Sigmoid colon (tissue), 7 donors: Measurements from ENCODE around the gene SETD7. TPM values are rescaled to one million over a fixed set of nuclear protein-coding genes. Genes with fewer than 3 reads are reported as not detected.

ENCODE experiments used
- DNase-seq: peaks from one replicate; pipeline ENCODE4 v3.0.0-alpha.2; 2019
- H3K27ac ChIP-seq, 4 donors: fragments of 200-600 bp; sonication (generic); one replicate each; pipeline ENCODE4 v1.5.1; 2016 to 2019; ENCODE audit warnings: mild to moderate bottlenecking in 1 of 4
- H3K27me3 ChIP-seq, 3 donors: fragments of 200-600 bp; sonication (generic); one replicate each; pipeline ENCODE4 v1.5.1; 2019; ENCODE audit warnings: mild to moderate bottlenecking in 1 of 3
- H3K36me3 ChIP-seq, 4 donors: fragments of 200-600 bp; sonication (generic); one replicate each; pipeline ENCODE4 v1.5.1; 2016 to 2019
- H3K4me1 ChIP-seq, 4 donors: fragments of 200-600 bp; sonication (generic); one replicate each; pipeline ENCODE4 v1.5.1; 2017 to 2019
- H3K4me3 ChIP-seq, 4 donors: fragments of 200-600 bp; sonication (generic); one replicate each; pipeline ENCODE4 v1.5.1; 2017 to 2019; ENCODE audit warnings: mild to moderate bottlenecking in 2 of 4, moderate library complexity in 1 of 4
- H3K9me3 ChIP-seq, 4 donors: fragments of 200-600 bp in 3 of 4; sonication (generic) in 3 of 4; one replicate each; pipeline versions ENCODE4 v1.5.1 to v1.6.1; 2013 to 2019
- CTCF ChIP-seq, 4 experiments: fragments of 450-650 bp in 3 of 4; fragments of 200-600 bp in 1 of 4; IDR thresholded peaks; one replicate each; pipeline ENCODE4 v1.5.1; 2016 to 2019; ENCODE audit warnings: antibody characterized with exemption in 4 of 4, mild to moderate bottlenecking in 3 of 4, moderate library complexity in 2 of 4
- EP300 ChIP-seq, 4 donors: sonication (generic); formaldehyde crosslinking; IDR thresholded peaks; one replicate each; pipeline ENCODE4 v1.6.1; 2017; ENCODE audit warnings: antibody characterized with exemption in 4 of 4
- POLR2A ChIP-seq, 2 donors: fragments of 450-650 bp; IDR thresholded peaks; one replicate each; pipeline ENCODE4 v1.6.1; 2016; ENCODE audit warnings: antibody characterized with exemption in 2 of 2, mild to moderate bottlenecking in 2 of 2, moderate library complexity in 2 of 2
- POLR2AphosphoS5 ChIP-seq, 4 donors: sonication (generic); formaldehyde crosslinking; IDR thresholded peaks; one replicate each; pipeline ENCODE4 v1.6.1; 2017; ENCODE audit warnings: antibody characterized with exemption in 4 of 4
- WGBS, 2 donors: extraction: QIAGEN DNeasy Blood & Tissue Kit; methylation state at CpG; one replicate each; pipeline ENCODE4 v1.1.7; 2013; 5-methylcytosine and 5-hydroxymethylcytosine counted together
- intact Hi-C: fragments of 100-400 bp; cut with DNase I; formaldehyde crosslinking; loops from one replicate; pipeline ENCODE4 v1.15.1; 2023
- polyA plus RNA-seq, 3 donors: library from polyadenylated mRNA; stranded (reverse); fragments of 200-250 nt; gene quantifications; one replicate each; pipeline ENCODE4 v1.2.3, GENCODE V29; 2013
- total RNA-seq, 4 donors: library from RNA; depleted of rRNA; stranded (reverse); fragments of >200 nt; gene quantifications; one replicate each; pipeline ENCODE4 v1.1.0, GENCODE V29; 2016
- donor health status: healthy with polysubstance abuse.
- donor health status: Bipolar disorder and iron deficiency.
- donor health status: healthy.

SETD7 gene
- total and polyA plus RNA-seq, 7 donors, result 7.9 to 102 (median 79.2) TPM

- 89 to 92% methylated on average over 6 of the region's 6 CpGs for WGBS, 2 donors
Measured at GRCh38 chr4:139501527-139501926, 54.5 kb downstream of the SETD7 start.

GRCh38 chr4:139501117-139501516, 54.9 kb downstream of the SETD7 start:
- intact Hi-C loops, result no loop called here

More at GRCh38 chr4:139501527-139501926, 54.5 kb downstream of the SETD7 start:
- TF ChIP-seq POLR2A (IDR thresholded peaks at IDR 0.05), result no peak
- Histone ChIP-seq H3K36me3 (peaks cover 0 to 18% (median 2%) of the 10 kb centered on the region in 4 donors), H3K9me3 (no peaks in the 10 kb centered on the region), H3K4me1 (peaks cover 0 to 5% (median 4%) of the 10 kb centered on the region in 4 donors), H3K27me3 (no peaks in the 10 kb centered on the region), H3K4me3 (no peak overlapping the region), H3K27ac (no peak overlapping the region)
- intact Hi-C loops, result no loop called here
- DNase-seq, result no peak

GRCh38 chr4:139499186-139499585, 56.8 kb downstream of the SETD7 start:
- H3K4me3 ChIP-seq, result no peak overlapping the region
- 56 to 66% methylated on average over 4 of the region's 4 CpGs for WGBS, 2 donors
- no peaks in the 10 kb centered on the region for H3K9me3 ChIP-seq
- peaks cover 0 to 5% (median 0%) of the 10 kb centered on the region in 4 donors for H3K36me3 ChIP-seq
- H3K27me3 ChIP-seq, result no peaks in the 10 kb centered on the region
- intact Hi-C loops, result loop anchor here (5.0 kb wide), 2 partner anchors 58 to 153 kb away; partner anchors contain the start of gene SETD7
- no peak for DNase-seq
- H3K4me1 ChIP-seq, result peaks cover 0 to 5% (median 4%) of the 10 kb centered on the region in 4 donors
- H3K27ac ChIP-seq, result no peak overlapping the region
- TF ChIP-seq CTCF (IDR thresholded peaks at IDR 0.05), result no peak
- no peak for TF ChIP-seq POLR2AphosphoS5 (IDR thresholded peaks at IDR 0.05)
- TF ChIP-seq POLR2A (IDR thresholded peaks at IDR 0.05), result no peak
- TF ChIP-seq EP300 (IDR thresholded peaks at IDR 0.05), result no peak

More at GRCh38 chr4:139501117-139501516, 54.9 kb downstream of the SETD7 start:
- Histone ChIP-seq H3K36me3 (peaks cover 0 to 15% (median 2%) of the 10 kb centered on the region in 4 donors), H3K4me1 (peaks cover 0 to 5% (median 4%) of the 10 kb centered on the region in 4 donors), H3K27me3 (no peaks in the 10 kb centered on the region), H3K9me3 (no peaks in the 10 kb centered on the region), H3K27ac (no peak overlapping the region), H3K4me3 (no peak overlapping the region)
- DNase-seq, result no peak
- TF ChIP-seq EP300 (IDR thresholded peaks at IDR 0.05), result no peak
- no peak for TF ChIP-seq POLR2AphosphoS5 (IDR thresholded peaks at IDR 0.05)
- TF ChIP-seq POLR2A (IDR thresholded peaks at IDR 0.05), result no peak
- TF ChIP-seq CTCF (IDR thresholded peaks at IDR 0.05), result no peak
- 64 to 68% methylated on average over 3 of the region's 3 CpGs for WGBS, 2 donors

- H3K4me3 ChIP-seq, result no peak overlapping the region
- no peaks in the 10 kb centered on the region for H3K27me3 ChIP-seq
- no peak overlapping the region for H3K27ac ChIP-seq
- H3K9me3 ChIP-seq, result no peaks in the 10 kb centered on the region
- no peak for DNase-seq
- H3K4me1 ChIP-seq, result peaks cover 0 to 4% (median 3%) of the 10 kb centered on the region in 4 donors
- intact Hi-C loops, result no loop called here
- 89 to 91% methylated on average over 4 of the region's 4 CpGs for WGBS, 2 donors
- TF ChIP-seq CTCF (IDR thresholded peaks at IDR 0.05), result no peak
- TF ChIP-seq EP300 (IDR thresholded peaks at IDR 0.05), result no peak
- no peak for TF ChIP-seq POLR2AphosphoS5 (IDR thresholded peaks at IDR 0.05)
- no peak for TF ChIP-seq POLR2A (IDR thresholded peaks at IDR 0.05)
- H3K36me3 ChIP-seq, result no peaks in the 10 kb centered on the region
Measured at GRCh38 chr4:139493176-139493575, 62.8 kb downstream of the SETD7 start.

- 89 to 94% methylated on average over 2 of the region's 2 CpGs for WGBS, 2 donors
- Histone ChIP-seq H3K4me1 (no peaks in the 10 kb centered on the region), H3K4me3 (no peak overlapping the region), H3K36me3 (no peaks in the 10 kb centered on the region), H3K27me3 (no peaks in the 10 kb centered on the region), H3K27ac (no peak overlapping the region), H3K9me3 (no peaks in the 10 kb centered on the region)
- intact Hi-C loops, result no loop called here
- no peak for DNase-seq
- TF ChIP-seq POLR2AphosphoS5 (IDR thresholded peaks at IDR 0.05) (no peak), EP300 (IDR thresholded peaks at IDR 0.05) (no peak), CTCF (IDR thresholded peaks at IDR 0.05) (no peak), POLR2A (IDR thresholded peaks at IDR 0.05) (no peak)
Measured at GRCh38 chr4:139492429-139492828, 63.6 kb downstream of the SETD7 start.
